Tibial artery (tissue), 4 donors: Measurements from ENCODE around the gene SCGB2A2.

ENCODE experiments used
- DNase-seq, 2 donors: peaks; one replicate each; pipeline ENCODE4 v3.0.0-alpha.2; 2019
- H3K27ac ChIP-seq, 2 donors: fragments of 200-600 bp; sonication (generic) in 1 of 2; 1 replicate in 1 of 2; 2 replicates in 1 of 2; pipeline ENCODE4 v1.5.1; 2018 to 2019; ENCODE audit warnings: mild to moderate bottlenecking in 1 of 2
- H3K27me3 ChIP-seq, 2 donors: fragments of 200-600 bp; sonication (generic) in 1 of 2; one replicate each; pipeline versions ENCODE4 v1.5.1 to v1.6.0; 2016 to 2019
- H3K36me3 ChIP-seq, 3 donors: fragments of 200-600 bp; sonication (generic) in 2 of 3; one replicate each; pipeline ENCODE4 v1.5.1; 2016 to 2019; ENCODE audit warnings: mild to moderate bottlenecking in 2 of 3
- H3K4me1 ChIP-seq, 4 donors: fragments of 200-600 bp; sonication (generic) in 2 of 4; 1 replicate in 3 of 4; 2 replicates in 1 of 4; pipeline ENCODE4 v1.5.1; 2016 to 2019
- H3K4me3 ChIP-seq, 2 donors: fragments of 200-600 bp; sonication (generic) in 1 of 2; 1 replicate in 1 of 2; 2 replicates in 1 of 2; pipeline ENCODE4 v1.5.1; 2018 to 2019; ENCODE audit warnings: mild to moderate bottlenecking in 2 of 2
- H3K9me3 ChIP-seq, 3 donors: fragments of 200-600 bp; sonication (generic) in 1 of 3; one replicate each; pipeline ENCODE4 v1.5.1; 2016 to 2019
- CTCF ChIP-seq, 2 experiments: fragments of 200-600 bp in 1 of 2; fragments of 450-650 bp in 1 of 2; IDR thresholded peaks; one replicate each; pipeline ENCODE4 v1.5.1; 2017 to 2019; ENCODE audit warnings: antibody characterized with exemption in 2 of 2, mild to moderate bottlenecking in 1 of 2, moderate library complexity in 1 of 2
- intact Hi-C: fragments of 100-400 bp; cut with DNase I; formaldehyde crosslinking; loops from one replicate; pipeline ENCODE4 v1.15.0; 2023; ENCODE audit warnings: low total_unique reads

The SCGB2A2 gene

GRCh38 chr11:62266558-62266957 is 3.4 kb upstream of the SCGB2A2 start:
- Histone ChIP-seq H3K27me3 (peaks cover 0 to 29% of the 10 kb centered on the region in 2 donors), H3K4me1 (no peaks in the 10 kb centered on the region), H3K4me3 (no peak overlapping the region), H3K36me3 (no peaks in the 10 kb centered on the region), H3K27ac (no peak overlapping the region), H3K9me3 (no peaks in the 10 kb centered on the region)
- no peak for TF ChIP-seq CTCF (IDR thresholded peaks at IDR 0.05)
- intact Hi-C loops: no loop called here
- DNase-seq: no peak

GRCh38 chr11:62267050-62267449 is 2.9 kb upstream of the SCGB2A2 start:
- intact Hi-C loops: no loop called here
- TF ChIP-seq CTCF (IDR thresholded peaks at IDR 0.05): no peak

GRCh38 chr11:62267576-62267975 is 2.4 kb upstream of the SCGB2A2 start:
- no peak for TF ChIP-seq CTCF (IDR thresholded peaks at IDR 0.05)
- Histone ChIP-seq H3K9me3 (no peaks in the 10 kb centered on the region), H3K27me3 (peaks cover 0 to 29% of the 10 kb centered on the region in 2 donors), H3K4me1 (no peaks in the 10 kb centered on the region), H3K4me3 (no peak overlapping the region), H3K36me3 (no peaks in the 10 kb centered on the region), H3K27ac (no peak overlapping the region)
- no peak for DNase-seq
- intact Hi-C loops: no loop called here

More at GRCh38 chr11:62267050-62267449, 2.9 kb upstream of the SCGB2A2 start:
- Histone ChIP-seq H3K9me3 (no peaks in the 10 kb centered on the region), H3K4me1 (no peaks in the 10 kb centered on the region), H3K27ac (no peak overlapping the region), H3K36me3 (no peaks in the 10 kb centered on the region), H3K27me3 (peaks cover 0 to 29% of the 10 kb centered on the region in 2 donors), H3K4me3 (no peak overlapping the region)
- no peak for DNase-seq

- Histone ChIP-seq H3K27ac (no peak overlapping the region), H3K4me3 (no peak overlapping the region), H3K4me1 (no peaks in the 10 kb centered on the region), H3K36me3 (no peaks in the 10 kb centered on the region), H3K27me3 (peaks cover 0 to 17% of the 10 kb centered on the region in 2 donors), H3K9me3 (no peaks in the 10 kb centered on the region)
- DNase-seq: no peak
- TF ChIP-seq CTCF (IDR thresholded peaks at IDR 0.05): no peak
- intact Hi-C loops: no loop called here
Measured at GRCh38 chr11:62273284-62273683, 3.3 kb downstream of the SCGB2A2 start.

GRCh38 chr11:62273789-62274275 is 3.9 kb downstream of the SCGB2A2 start:
- Histone ChIP-seq H3K4me1 (no peaks in the 10 kb centered on the region), H3K9me3 (no peaks in the 10 kb centered on the region), H3K4me3 (no peak overlapping the region), H3K27ac (no peak overlapping the region), H3K36me3 (no peaks in the 10 kb centered on the region), H3K27me3 (peaks cover 0 to 12% of the 10 kb centered on the region in 2 donors)
- no peak for DNase-seq
- no peak for TF ChIP-seq CTCF (IDR thresholded peaks at IDR 0.05)
- intact Hi-C loops: no loop called here

GRCh38 chr11:62280452-62280851 is 10.5 kb downstream of the SCGB2A2 start:
- Histone ChIP-seq H3K27ac (no peak overlapping the region), H3K36me3 (no peaks in the 10 kb centered on the region), H3K27me3 (no peaks in the 10 kb centered on the region), H3K4me3 (no peak overlapping the region), H3K4me1 (no peaks in the 10 kb centered on the region), H3K9me3 (no peaks in the 10 kb centered on the region)
- intact Hi-C loops: no loop called here
- TF ChIP-seq CTCF (IDR thresholded peaks at IDR 0.05): no peak
- DNase-seq: no peak
